ENCODE data around the gene SYCN. TPM values are rescaled to one million over a fixed set of nuclear protein-coding genes. Genes with fewer than 3 reads are reported as not detected.
"Not testable (repeated sequence)": the region's sequence is repeated elsewhere in the genome, so short reads cannot be mapped to it uniquely, and the experiment has no call there.

Gene SYCN
- total and polyA plus RNA-seq, 2 of the 8 experiments (the other 6 are each of a cell fraction or from before 2014, with no cell fraction given): not detected

DNA sequence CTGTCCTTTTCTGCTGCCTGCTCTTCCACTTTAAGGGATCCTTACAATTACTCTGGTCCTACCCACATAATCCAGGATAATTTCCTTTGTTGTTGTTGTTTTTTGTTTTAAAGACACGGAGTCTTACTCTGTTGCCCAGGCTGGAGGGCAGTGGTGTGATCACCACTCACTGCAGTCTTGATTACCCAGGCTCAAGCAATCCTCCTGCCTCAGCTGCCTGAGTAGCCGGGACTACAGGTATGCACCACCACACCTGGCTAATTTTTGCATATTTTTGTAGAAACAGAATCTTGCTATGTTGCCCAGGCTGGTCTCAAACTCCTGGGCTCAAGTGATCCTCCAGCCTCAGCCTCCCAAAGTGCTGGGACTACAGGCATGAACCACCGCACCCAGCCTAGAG is 11.3 kb upstream of the SYCN start:
- DNase-seq (ENCODE audit: low read depth in 1 of 2, low spot score in 2 of 2); H3K9me3 ChIP-seq (ENCODE audit: insufficient read depth in 2 of 2, low read depth in 1 of 2, low read length in 1 of 2); H2BK20ac ChIP-seq (ENCODE audit: low read length); H3K79me1 ChIP-seq (ENCODE audit: low read depth, low read length); H2AFZ ChIP-seq (ENCODE audit: low read length); H4K20me1 ChIP-seq (replicated peaks in 1 of 2; ENCODE audit: control insufficient read depth in 1 of 2, insufficient read depth in 2 of 2, low read length in 2 of 2); H3K56ac ChIP-seq (replicated peaks; ENCODE audit: insufficient read length, low read depth, low read length); H3K27me3 ChIP-seq (replicated peaks in 1 of 4; ENCODE audit: control insufficient read depth in 3 of 4, extremely low read depth in 1 of 4, insufficient read depth in 3 of 4, low read length in 3 of 4); H2BK15ac ChIP-seq (ENCODE audit: low read length); H4K8ac ChIP-seq (ENCODE audit: extremely low read depth, insufficient read depth, low read length); H3K27ac ChIP-seq (ENCODE audit: low read depth, low read length); H3K4me1 ChIP-seq (replicated peaks in 1 of 4; ENCODE audit: control insufficient read depth in 3 of 4, insufficient read depth in 4 of 4, low read length in 3 of 4); H3K79me2 ChIP-seq (ENCODE audit: control insufficient read depth in 1 of 2, insufficient read depth in 2 of 2, low read length in 2 of 2); H3K14ac ChIP-seq (ENCODE audit: insufficient read length); H2BK5ac ChIP-seq (ENCODE audit: low read depth, low read length); H3K23me2 ChIP-seq (ENCODE audit: low read depth, low read length); POLR2A ChIA-PET (ENCODE audit: partially characterized antibody); H4K91ac ChIP-seq (replicated peaks; ENCODE audit: insufficient read length, low read length); H3K9ac ChIP-seq (replicated peaks in 1 of 4; ENCODE audit: extremely low read depth in 1 of 4, low read depth in 3 of 4, low read length in 3 of 4); H3K23ac ChIP-seq (ENCODE audit: insufficient read length); H3K4me3 ChIP-seq (ENCODE audit: extremely low read depth in 1 of 4, insufficient read depth in 2 of 4, low read depth in 3 of 4, low read length in 4 of 4); H2BK120ac ChIP-seq (replicated peaks; ENCODE audit: low read depth, low read length); H3K4me2 ChIP-seq (ENCODE audit: insufficient read depth in 1 of 2, low read depth in 2 of 2, low read length in 2 of 2); H3K4ac ChIP-seq (replicated peaks; ENCODE audit: insufficient read length, low read depth, low read length); FAIRE-seq; H3K18ac ChIP-seq (ENCODE audit: extremely low read depth, low read length); H2AK5ac ChIP-seq (ENCODE audit: low read depth, low read length); H2BK12ac ChIP-seq (ENCODE audit: low read depth, low read length); H3K36me3 ChIP-seq (ENCODE audit: control insufficient read depth in 2 of 4, insufficient read depth in 4 of 4, low read length in 3 of 4); H4K5ac ChIP-seq (ENCODE audit: insufficient read length, low read depth, low read length): not testable (repeated sequence)
- 87% methylated on average over 3 of the region's 3 CpGs; no CpG with 5 or more reads in 1 of the 2 experiments for WGBS, 2 experiments (ENCODE audit: extremely low coverage in 1 of 2, insufficient coverage in 1 of 2, insufficient read length in 1 of 2, insufficient replicate concordance in 2 of 2, low coverage in 1 of 2, low lambda C conversion rate in 2 of 2, missing lambda C conversion rate in 1 of 2)
- CTCF ChIA-PET (ENCODE audit: partially characterized antibody): interaction anchor here (0.6 to 6.1 kb wide), 8 partner anchors 8 to 328 kb away, joined by 3 to 85 read pairs (median 3); partner anchors contain the start of genes GMFG and SAMD4B

Data from H1 (cell line).